GM12878 (cell line): ENCODE data around the gene PINLYP. TPM values are rescaled to one million over a fixed set of nuclear protein-coding genes. Genes with fewer than 3 reads are reported as not detected.

ENCODE experiments used
- CHD1 ChIP-seq: IDR thresholded peaks from 2 replicates; pipeline ENCODE4 v1.6.1; 2012; ENCODE audit warnings: low read depth, low read length, improper control_type of control experiment
- MEF2A ChIP-seq: IDR thresholded peaks from 2 replicates; pipeline ENCODE4 v1.6.1; 2011; ENCODE audit warnings: low read depth, mild to moderate bottlenecking, low read length, moderate library complexity; ENCODE audit not compliant: insufficient read depth
- SMARCA5 ChIP-seq: fragments of 450-650 bp; IDR thresholded peaks from 2 replicates; pipeline ENCODE4 v1.6.1; 2017; ENCODE audit warnings: mild to moderate bottlenecking
- STAT3 ChIP-seq: IDR thresholded peaks from 2 replicates; pipeline ENCODE4 v1.6.1; 2011; ENCODE audit warnings: low read depth, low read length, improper control_type of control experiment
- TARDBP ChIP-seq: IDR thresholded peaks from 2 replicates; pipeline ENCODE4 v1.6.1; 2016; ENCODE audit warnings: borderline replicate concordance
- polyA plus RNA-seq, 11 experiments: library from polyadenylated mRNA; depleted of rRNA in 4 of 11; unstranded in 6 of 11; stranded (reverse) in 5 of 11; fragments of >200 nt; fragmentation: Nextera tagmentation in 4 of 11; fragmentation: Illumina TruSeq in 1 of 11; extraction: Ambion mirVana in 4 of 11; extraction: Trizol in 1 of 11; gene quantifications; 1 replicate in 1 of 11; 2 replicates in 10 of 11; pipeline versions ENCODE4 v1.2.1 to v1.2.3, GENCODE V29; 2011 to 2016; ENCODE audit warnings: inconsistent platforms in 2 of 11, missing spikeins in 2 of 11, low read depth in 1 of 11
- total RNA-seq, 4 experiments: library from RNA; depleted of rRNA in 3 of 4; stranded (reverse); fragments of >200 nt in 3 of 4; fragmentation: Illumina TruSeq in 1 of 4; extraction: Trizol in 1 of 4; gene quantifications; 2 replicates each; pipeline versions ENCODE4 v1.2.1 to v1.2.3, GENCODE V29; 2013 to 2021
- TF ChIP-seq, protein P1 (sequence below): fragments of 450-650 bp; IDR thresholded peaks from 2 replicates; pipeline ENCODE4 v1.6.1; 2017; ENCODE audit warnings: antibody characterized with exemption, mild to moderate bottlenecking, moderate library complexity
- TF ChIP-seq, protein P2 (sequence below): fragments of 450-650 bp; IDR thresholded peaks from 2 replicates; pipeline ENCODE4 v1.6.1; 2017; ENCODE audit warnings: mild to moderate bottlenecking, moderate library complexity
- TF ChIP-seq, protein P3 (sequence below): fragments of 450-650 bp; IDR thresholded peaks from 2 replicates; pipeline ENCODE4 v1.6.1; 2017; ENCODE audit warnings: borderline replicate concordance

Gene PINLYP
- total and polyA plus RNA-seq, 10 of the 15 experiments (the other 5 are each of a cell fraction or from before 2014, with no cell fraction given) = 1.0 to 26.9 (median 11.4) TPM

DNA sequence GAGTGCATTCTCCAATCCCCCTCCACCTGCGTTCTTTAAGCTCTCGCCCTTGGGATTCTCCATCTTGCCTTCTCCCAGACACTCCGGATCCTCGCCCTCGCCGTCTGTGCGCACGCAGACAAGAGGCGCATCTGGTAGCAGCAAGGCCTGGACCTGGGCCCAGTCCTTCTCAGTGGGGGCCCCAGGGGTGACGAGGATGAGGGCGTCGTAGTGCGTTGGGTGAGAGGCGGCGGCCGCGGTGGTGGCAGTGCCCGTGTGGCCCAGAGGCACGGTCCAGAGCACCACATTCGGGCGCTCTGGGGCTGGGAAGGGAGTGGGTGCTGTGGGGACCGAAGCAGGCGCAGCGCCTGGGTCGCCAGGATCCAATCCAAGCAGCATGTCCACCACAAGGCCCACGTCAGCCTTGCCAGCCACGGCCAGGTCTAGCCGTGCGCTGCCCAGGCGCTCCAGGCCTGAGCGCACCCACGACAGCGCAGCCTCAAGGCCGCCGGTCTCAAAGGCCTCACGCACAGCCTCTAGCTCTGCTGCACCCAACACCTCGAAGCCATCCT lies 17.3 kb downstream of the PINLYP start (continued):
- no peak for TF ChIP-seq TARDBP
- no peak for TF ChIP-seq MEF2A
- TF ChIP-seq, protein P1, sequence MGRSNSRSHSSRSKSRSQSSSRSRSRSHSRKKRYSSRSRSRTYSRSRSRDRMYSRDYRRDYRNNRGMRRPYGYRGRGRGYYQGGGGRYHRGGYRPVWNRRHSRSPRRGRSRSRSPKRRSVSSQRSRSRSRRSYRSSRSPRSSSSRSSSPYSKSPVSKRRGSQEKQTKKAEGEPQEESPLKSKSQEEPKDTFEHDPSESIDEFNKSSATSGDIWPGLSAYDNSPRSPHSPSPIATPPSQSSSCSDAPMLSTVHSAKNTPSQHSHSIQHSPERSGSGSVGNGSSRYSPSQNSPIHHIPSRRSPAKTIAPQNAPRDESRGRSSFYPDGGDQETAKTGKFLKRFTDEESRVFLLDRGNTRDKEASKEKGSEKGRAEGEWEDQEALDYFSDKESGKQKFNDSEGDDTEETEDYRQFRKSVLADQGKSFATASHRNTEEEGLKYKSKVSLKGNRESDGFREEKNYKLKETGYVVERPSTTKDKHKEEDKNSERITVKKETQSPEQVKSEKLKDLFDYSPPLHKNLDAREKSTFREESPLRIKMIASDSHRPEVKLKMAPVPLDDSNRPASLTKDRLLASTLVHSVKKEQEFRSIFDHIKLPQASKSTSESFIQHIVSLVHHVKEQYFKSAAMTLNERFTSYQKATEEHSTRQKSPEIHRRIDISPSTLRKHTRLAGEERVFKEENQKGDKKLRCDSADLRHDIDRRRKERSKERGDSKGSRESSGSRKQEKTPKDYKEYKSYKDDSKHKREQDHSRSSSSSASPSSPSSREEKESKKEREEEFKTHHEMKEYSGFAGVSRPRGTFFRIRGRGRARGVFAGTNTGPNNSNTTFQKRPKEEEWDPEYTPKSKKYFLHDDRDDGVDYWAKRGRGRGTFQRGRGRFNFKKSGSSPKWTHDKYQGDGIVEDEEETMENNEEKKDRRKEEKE = no peak
- TF ChIP-seq, protein P2, sequence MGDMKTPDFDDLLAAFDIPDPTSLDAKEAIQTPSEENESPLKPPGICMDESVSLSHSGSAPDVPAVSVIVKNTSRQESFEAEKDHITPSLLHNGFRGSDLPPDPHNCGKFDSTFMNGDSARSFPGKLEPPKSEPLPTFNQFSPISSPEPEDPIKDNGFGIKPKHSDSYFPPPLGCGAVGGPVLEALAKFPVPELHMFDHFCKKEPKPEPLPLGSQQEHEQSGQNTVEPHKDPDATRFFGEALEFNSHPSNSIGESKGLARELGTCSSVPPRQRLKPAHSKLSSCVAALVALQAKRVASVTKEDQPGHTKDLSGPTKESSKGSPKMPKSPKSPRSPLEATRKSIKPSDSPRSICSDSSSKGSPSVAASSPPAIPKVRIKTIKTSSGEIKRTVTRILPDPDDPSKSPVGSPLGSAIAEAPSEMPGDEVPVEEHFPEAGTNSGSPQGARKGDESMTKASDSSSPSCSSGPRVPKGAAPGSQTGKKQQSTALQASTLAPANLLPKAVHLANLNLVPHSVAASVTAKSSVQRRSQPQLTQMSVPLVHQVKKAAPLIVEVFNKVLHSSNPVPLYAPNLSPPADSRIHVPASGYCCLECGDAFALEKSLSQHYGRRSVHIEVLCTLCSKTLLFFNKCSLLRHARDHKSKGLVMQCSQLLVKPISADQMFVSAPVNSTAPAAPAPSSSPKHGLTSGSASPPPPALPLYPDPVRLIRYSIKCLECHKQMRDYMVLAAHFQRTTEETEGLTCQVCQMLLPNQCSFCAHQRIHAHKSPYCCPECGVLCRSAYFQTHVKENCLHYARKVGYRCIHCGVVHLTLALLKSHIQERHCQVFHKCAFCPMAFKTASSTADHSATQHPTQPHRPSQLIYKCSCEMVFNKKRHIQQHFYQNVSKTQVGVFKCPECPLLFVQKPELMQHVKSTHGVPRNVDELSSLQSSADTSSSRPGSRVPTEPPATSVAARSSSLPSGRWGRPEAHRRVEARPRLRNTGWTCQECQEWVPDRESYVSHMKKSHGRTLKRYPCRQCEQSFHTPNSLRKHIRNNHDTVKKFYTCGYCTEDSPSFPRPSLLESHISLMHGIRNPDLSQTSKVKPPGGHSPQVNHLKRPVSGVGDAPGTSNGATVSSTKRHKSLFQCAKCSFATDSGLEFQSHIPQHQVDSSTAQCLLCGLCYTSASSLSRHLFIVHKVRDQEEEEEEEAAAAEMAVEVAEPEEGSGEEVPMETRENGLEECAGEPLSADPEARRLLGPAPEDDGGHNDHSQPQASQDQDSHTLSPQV = no peak
- TF ChIP-seq STAT3 = no peak
- TF ChIP-seq CHD1 = no peak
- TF ChIP-seq, protein P3, sequence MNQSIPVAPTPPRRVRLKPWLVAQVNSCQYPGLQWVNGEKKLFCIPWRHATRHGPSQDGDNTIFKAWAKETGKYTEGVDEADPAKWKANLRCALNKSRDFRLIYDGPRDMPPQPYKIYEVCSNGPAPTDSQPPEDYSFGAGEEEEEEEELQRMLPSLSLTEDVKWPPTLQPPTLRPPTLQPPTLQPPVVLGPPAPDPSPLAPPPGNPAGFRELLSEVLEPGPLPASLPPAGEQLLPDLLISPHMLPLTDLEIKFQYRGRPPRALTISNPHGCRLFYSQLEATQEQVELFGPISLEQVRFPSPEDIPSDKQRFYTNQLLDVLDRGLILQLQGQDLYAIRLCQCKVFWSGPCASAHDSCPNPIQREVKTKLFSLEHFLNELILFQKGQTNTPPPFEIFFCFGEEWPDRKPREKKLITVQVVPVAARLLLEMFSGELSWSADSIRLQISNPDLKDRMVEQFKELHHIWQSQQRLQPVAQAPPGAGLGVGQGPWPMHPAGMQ = no peak
- TF ChIP-seq SMARCA5 = no peak
